Activated CD4-positive, alpha-beta T cell treated with anti-CD3 and anti-CD28 coated beads for 24 hours (primary cell): ENCODE data around the gene SURF6.
"Not testable (repeated sequence)": the region's sequence is repeated elsewhere in the genome, so short reads cannot be mapped to it uniquely, and the experiment has no call there.

Experiments used
- DNase-seq, 2 donors: peaks; one replicate each; pipeline ENCODE4 v3.0.0-alpha.2; 2020; ENCODE audit warnings: low read depth in 2 of 2

Gene SURF6

GRCh38 chr9:133335924-133336811, at the start of gene SURF6:
Gene SURF6 (minus strand): TSS chr9:133336188. CDS start chr9:133336132, 56 bp downstream.
- peak; percentile 88 to 92 for DNase-seq

- no peak for DNase-seq
Measured at GRCh38 chr9:133385452-133385851, 49.5 kb upstream of the SURF6 start.

DNA sequence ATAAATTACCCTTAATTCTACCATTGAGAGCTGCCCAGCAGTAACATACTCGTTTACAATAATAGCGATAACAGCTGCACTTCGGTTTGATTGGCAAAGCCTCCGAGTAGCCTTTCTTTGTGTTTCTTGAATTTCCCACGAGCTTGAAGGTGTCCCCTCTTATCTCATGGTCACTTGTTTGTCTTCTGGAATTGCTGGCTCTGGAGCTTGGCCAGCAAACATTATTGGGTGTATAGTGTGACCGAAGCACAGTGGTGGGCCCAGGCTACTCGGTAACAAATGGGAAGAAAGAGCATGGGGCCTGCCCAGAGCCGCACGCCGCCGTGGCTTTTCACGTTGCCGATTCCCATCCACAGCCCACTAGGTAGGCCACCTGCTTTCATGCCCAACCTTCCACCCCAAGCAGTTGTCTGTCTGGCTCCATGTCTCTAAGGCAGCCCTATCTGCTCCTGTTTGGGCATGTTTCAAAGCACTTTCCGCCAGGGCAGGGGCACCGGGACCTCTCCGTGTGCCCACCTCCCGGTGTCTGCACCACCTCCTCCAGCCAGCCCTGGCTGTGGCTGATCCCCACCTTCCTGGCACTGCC, 48.8 kb upstream of the SURF6 start:
- DNase-seq = no peak

GRCh38 chr9:133383438-133383837, 47.5 kb upstream of the SURF6 start:
- no peak for DNase-seq

- no peak for DNase-seq
Measured at GRCh38 chr9:133382507-133383141, 46.6 kb upstream of the SURF6 start.

GRCh38 chr9:133380734-133381133, 44.7 kb upstream of the SURF6 start:
- no peak for DNase-seq

DNA sequence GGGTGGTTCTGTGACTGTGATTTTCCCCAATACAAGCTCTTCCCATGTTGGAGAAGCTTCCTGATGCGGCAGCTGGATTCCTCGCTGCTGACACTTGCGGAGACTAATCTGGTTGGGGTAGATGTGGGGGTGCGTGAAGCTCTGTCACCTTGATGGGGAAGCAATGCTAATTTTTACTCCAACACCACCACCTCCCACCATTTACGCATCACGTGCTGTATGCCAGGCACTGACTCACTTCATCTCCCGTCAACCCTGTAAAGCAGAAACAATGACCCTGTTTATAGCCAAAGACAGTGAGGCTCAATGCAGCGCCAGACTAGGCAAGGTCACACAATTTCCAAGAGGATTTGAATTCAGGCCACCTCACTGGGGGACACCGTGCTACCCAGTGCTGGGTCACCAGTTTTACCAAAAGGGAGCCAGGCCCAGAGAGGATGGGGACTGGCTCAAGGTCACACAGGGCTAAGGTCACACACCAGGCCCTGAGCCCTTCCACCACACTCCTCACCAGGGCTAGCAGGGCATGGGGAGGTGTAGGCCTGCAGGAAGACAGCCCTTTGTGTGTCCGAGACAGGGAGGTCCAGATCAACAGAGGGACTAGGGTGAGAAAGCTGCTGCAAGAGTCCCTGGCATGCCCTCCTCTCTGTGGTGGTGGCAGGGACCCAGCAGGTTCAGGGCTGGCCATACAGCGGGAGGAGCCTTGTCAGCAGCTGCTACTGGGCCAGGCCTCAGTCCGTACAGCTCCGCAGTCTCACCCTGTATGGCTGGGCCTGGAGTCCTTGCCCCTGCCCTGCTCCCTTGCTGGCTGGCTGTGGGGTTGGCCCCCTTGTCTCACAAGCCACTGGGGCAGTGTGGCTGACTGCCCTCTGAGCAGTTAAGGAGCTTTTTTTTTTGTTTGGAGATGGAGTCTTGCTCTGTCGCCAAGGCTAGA, 43.4 kb upstream of the SURF6 start:
- DNase-seq = no peak

DNA sequence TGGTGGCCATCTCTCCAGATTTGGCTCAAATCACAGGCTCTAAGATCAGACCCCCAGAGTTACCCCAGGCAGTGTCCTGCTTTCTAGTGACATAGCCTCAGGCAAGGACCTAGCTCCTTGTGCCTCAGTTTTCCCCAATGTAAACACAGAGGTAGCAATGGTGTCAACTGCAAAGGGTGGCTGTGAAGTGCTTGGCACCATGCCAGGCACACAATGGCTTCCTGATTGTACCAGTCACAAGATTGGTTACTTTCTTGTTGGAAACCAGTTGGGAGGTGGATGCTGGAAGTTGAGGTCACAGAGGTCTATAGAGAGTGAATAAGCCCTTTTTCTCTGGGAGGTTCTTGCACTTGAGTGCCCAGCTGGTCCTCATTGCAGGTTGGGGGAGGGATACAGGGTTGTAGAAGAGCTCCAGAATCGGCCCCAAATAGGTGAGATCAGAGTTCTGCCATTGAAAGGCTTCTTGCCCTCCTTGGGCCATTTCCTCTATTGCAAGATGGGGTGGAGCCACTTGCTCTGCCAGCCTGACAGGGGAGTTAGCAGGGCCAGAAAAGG, 42.5 kb upstream of the SURF6 start:
- no peak for DNase-seq

DNA sequence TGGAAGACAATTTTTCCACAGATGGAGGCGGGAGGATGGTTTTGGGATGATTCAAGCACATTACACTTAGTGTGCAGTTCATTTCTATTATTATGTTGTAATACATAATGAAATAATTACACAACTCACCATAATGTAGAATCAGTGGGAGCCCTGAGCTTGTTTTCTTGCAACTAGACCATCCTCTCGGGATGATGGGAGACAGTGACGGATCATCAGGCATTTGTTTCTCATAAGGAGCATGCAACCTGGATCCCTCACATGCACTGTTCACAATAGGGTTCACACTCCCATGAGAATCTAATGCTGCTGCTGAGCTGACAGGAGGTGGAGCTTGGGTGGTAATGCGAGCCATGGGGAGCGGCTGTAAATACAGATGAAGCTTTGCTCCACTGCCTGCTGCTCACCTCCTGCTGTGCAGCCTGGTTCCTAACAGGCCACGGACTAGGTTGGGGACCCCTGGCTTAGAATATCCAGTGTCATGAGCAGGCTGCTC, 41.8 kb upstream of the SURF6 start:
- DNase-seq = no peak

DNA sequence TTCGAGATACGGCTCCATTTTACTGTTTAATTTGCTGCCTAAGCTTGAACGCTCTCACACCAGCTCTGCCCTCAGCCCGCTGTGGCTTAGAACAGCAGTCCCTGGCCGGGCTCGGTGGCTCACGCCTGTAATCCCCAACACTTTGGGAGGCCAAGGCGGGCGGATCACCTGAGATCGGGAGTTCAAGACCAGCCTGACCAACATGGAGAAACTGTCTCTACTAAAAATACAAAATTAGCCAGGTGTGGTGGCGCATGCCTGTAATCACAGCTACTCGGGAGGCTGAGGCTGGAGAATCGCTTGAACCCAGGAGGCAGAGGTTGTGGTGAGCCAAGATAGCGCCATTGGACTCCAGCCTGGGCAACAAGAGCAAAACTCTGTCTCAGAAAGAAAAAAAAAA, 41.3 kb upstream of the SURF6 start:
- DNase-seq = not testable (repeated sequence)

GRCh38 chr9:133375724-133376654, 40.0 kb upstream of the SURF6 start, which contains the start of the genes STKLD1 and SURF4:
Gene STKLD1 (plus strand): TSS chr9:133376366. CDS start chr9:133376474, 108 bp downstream.
Gene SURF4 (minus strand): TSS chr9:133376060. CDS start chr9:133375969, 91 bp downstream.
- DNase-seq = peak; percentile 93

DNA sequence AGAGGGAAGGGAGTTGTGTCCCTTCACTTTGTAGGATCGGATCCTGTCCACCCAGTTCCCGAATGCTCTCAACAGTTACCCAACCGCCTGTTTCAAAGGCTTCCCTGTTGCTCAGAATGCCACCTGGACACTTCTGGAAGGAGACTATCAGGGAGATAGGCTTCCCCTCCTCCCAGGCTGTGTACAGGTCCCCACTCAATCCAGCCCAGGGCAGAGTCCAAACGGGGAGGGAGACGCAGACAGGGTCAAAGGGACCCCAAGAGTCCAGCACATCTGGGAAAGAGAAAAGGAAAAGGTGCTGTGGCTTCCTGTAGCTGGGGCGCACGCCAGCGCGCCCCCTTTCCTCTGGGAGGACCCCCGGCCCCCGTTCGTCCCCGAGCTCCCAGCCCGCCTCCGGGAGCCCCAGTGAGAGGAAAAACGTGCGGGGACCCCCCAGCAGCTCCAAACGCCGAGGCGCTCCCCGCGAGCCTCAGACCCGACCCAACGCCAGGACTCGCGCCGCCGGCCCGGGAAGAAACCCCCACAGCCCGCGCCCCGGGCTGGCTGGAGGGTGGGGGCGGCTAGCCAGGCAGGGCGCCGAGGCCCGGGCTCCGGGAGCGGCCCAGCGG, 39.2 kb upstream of the SURF6 start:
- DNase-seq = no peak

GRCh38 chr9:133374612-133375115, 38.7 kb upstream of the SURF6 start:
- DNase-seq = no peak

- no peak for DNase-seq
Measured at GRCh38 chr9:133372144-133372543, 36.2 kb upstream of the SURF6 start.

- peak; percentile 65 to 66 for DNase-seq
Measured at GRCh38 chr9:133371261-133371711, 35.3 kb upstream of the SURF6 start.

DNA sequence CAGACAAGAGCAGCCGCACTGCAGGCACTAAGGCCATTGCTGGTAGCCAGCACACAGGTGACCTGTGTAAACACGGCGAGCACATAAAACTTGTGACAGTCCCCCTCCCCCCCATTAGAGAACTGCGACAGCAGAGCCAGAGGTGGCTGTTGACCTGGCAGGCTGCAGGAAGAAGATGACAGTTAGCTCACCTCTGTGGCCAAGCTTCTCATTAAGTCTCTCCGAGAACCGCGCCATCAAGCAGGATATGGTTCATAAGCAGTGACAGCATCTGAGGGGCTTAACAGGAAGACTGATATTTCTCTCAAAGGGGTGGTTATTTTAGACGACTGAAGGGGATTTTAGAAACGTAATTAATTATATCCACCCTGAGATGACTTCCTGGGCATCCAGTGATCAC, 34.7 kb upstream of the SURF6 start:
- DNase-seq = no peak

DNA sequence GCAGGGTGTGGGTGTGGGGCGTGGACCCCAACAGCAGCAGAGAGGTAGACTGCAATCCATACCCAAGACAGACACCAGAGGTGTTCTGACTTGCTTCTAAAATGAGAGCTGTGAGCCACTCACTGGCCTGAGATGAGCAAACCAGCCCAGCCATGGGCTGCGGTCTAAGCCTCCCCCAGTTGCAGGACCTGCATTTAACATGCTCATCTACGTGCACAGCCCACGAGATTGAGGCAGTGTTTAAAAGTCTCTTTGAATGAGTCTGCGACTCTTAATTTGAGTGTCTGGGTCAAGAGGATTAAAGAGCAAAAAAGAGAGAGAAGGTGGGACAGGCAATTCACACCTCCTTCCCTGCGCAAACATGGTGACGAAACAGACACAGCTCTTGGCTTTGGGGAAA, 33.9 kb upstream of the SURF6 start:
- no peak for DNase-seq

DNA sequence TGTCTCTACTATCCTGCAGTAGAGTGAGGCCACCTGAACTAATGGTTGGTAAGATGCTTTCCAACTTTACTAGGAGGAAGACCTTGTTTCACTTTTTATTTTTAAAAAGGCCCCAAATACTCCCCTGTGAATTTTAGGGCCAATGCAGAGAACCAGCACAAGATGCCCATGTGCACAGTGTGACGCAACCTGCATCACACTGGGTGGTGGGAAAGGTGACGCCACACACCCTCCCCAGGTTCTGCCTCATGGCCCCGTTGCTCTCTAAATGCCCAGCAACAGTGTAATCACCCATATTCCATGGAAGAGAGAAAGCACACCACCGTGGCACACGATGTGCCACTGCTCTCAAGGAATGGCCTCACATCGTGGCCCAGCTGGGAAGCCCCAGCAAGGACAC, 33.4 kb upstream of the SURF6 start:
- no peak for DNase-seq

- no peak for DNase-seq
Measured at GRCh38 chr9:133368249-133368881, 32.4 kb upstream of the SURF6 start.
